Activated CD8-positive, alpha-beta memory T cell treated with anti-CD3 and anti-CD28 coated beads for 4 hours (primary cell): ENCODE measurements around the gene ANTXR1.

Experiments
- DNase-seq, 2 donors: peaks; one replicate each; pipeline ENCODE4 v3.0.0-alpha.2; 2020; ENCODE audit warnings: low read depth in 2 of 2

ANTXR1 gene

GRCh38 chr2:69033461-69034095 lies 20.6 kb downstream of the ANTXR1 start:
- DNase-seq, result no peak

GRCh38 chr2:69034122-69034521 lies 21.1 kb downstream of the ANTXR1 start:
- DNase-seq, result no peak

- no peak for DNase-seq
Observed at GRCh38 chr2:69034845-69035244, 21.9 kb downstream of the ANTXR1 start.

- DNase-seq, result no peak
Observed at GRCh38 chr2:69036926-69037325, 23.9 kb downstream of the ANTXR1 start.

GRCh38 chr2:69041214-69041613 lies 28.2 kb downstream of the ANTXR1 start:
- DNase-seq, result no peak

GRCh38 chr2:69043736-69044400 lies 30.9 kb downstream of the ANTXR1 start:
- DNase-seq, result no peak

- DNase-seq, result no peak
Observed at GRCh38 chr2:69046221-69046662, 33.3 kb downstream of the ANTXR1 start.

GRCh38 chr2:69047625-69048145 lies 34.7 kb downstream of the ANTXR1 start:
- no peak for DNase-seq

GRCh38 chr2:69050802-69051201 lies 37.8 kb downstream of the ANTXR1 start:
- DNase-seq, result no peak

- no peak for DNase-seq
Observed at GRCh38 chr2:69053416-69053965, 40.5 kb downstream of the ANTXR1 start.

- DNase-seq, result no peak
Observed at GRCh38 chr2:69054431-69054830, 41.5 kb downstream of the ANTXR1 start.

- no peak for DNase-seq
Observed at GRCh38 chr2:69055688-69056470, 42.9 kb downstream of the ANTXR1 start.

GRCh38 chr2:69057660-69058059 lies 44.7 kb downstream of the ANTXR1 start:
- no peak for DNase-seq

- no peak for DNase-seq
Observed at GRCh38 chr2:69059731-69060290, 46.8 kb downstream of the ANTXR1 start.

- no peak for DNase-seq
Observed at GRCh38 chr2:69060938-69061501, 48.0 kb downstream of the ANTXR1 start.

GRCh38 chr2:69061525-69061924 lies 48.5 kb downstream of the ANTXR1 start:
- no peak for DNase-seq

- no peak for DNase-seq
Observed at GRCh38 chr2:69062307-69062962, 49.5 kb downstream of the ANTXR1 start.

GRCh38 chr2:69065735-69066336 lies 52.9 kb downstream of the ANTXR1 start:
- DNase-seq, result no peak

GRCh38 chr2:69067026-69067630 lies 54.1 kb downstream of the ANTXR1 start:
- no peak for DNase-seq

- no peak for DNase-seq
Observed at GRCh38 chr2:69067866-69068265, 54.9 kb downstream of the ANTXR1 start.
